Brain microvascular endothelial cell (primary cell): Measurements from ENCODE around the gene CCDC15.

Source experiments
- DNase-seq: peaks from one replicate; pipeline ENCODE4 v3.0.0-alpha.2; 2020
- H3K27ac ChIP-seq: fragments of 250-450 bp; sonication (Bioruptor Pico); 2 replicates; pipeline ENCODE4 v1.5.1; 2020; ENCODE audit warnings: mild to moderate bottlenecking, moderate library complexity
- H3K27me3 ChIP-seq: fragments of 250-450 bp; sonication (Bioruptor Pico); replicated peaks from 2 replicates; pipeline ENCODE4 v1.5.1; 2020; ENCODE audit warnings: mild to moderate bottlenecking
- H3K36me3 ChIP-seq: fragments of 250-450 bp; sonication (Bioruptor Pico); replicated peaks from 2 replicates; pipeline ENCODE4 v1.5.1; 2020; ENCODE audit warnings: mild to moderate bottlenecking
- H3K4me3 ChIP-seq: 2 replicates; pipeline ENCODE4 v1.5.1; 2011; ENCODE audit warnings: low read depth, mild to moderate bottlenecking, control low read depth, low read length, moderate library complexity
- CTCF ChIP-seq: IDR thresholded peaks from 2 replicates; pipeline ENCODE4 v1.5.1; 2011; ENCODE audit warnings: low read depth, mild to moderate bottlenecking, moderate library complexity, low read length, control low read depth, inconsistent platforms; ENCODE audit errors: missing control alignments
- in situ Hi-C: cut with HindIII; loops from 2 replicates; pipeline ENCODE4 v1.10.0; 2017; ENCODE audit warnings: low sequenced_read_pairs, low pct_ligation_motif_present

The CCDC15 gene

DNA sequence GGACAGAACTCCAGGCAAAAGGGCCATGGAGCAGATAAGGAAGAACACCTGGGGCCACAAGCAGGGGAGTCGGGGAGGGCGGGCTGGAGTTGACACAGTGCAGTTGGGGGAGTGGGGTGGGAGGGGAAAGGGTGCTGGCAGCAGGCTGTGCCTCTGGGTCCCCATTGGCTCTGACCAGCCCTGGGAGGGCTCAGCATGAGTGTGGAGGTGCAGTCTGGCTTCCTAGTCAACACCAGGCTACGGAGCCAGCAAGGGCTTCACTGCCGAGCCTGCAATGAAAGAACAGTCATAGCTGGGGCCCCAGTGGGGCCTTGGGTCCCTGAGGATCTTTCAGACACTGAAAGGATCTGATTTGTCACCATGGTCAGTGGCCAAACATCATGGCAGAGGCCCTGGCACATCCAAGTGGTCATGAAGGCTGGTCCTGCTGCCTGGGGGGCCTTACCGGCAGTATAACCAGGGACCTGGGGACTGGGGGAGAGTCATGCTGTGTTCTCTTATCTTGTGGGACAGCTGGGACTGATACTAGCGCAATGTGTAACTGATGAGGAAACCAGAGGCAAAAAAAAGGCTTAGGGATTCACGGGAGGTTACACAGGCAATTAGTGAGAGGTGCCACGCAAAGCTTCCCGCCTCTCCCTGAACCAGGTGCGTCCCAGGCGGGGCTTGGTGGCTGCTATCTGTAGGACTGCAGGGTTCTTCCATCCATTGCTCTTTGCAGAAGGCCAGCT lies 120.7 kb downstream of the CCDC15 start:
- Histone ChIP-seq H3K36me3 (no peaks in the 10 kb centered on the region), H3K27ac (no peak overlapping the region), H3K4me3 (no peak overlapping the region), H3K27me3 (no peaks in the 10 kb centered on the region)
- no peak for TF ChIP-seq CTCF
- in situ Hi-C loops: no loop called here
- DNase-seq: no peak

- H3K27ac ChIP-seq: no peak overlapping the region
- DNase-seq: no peak
- H3K36me3 ChIP-seq: no peaks in the 10 kb centered on the region
- no peaks in the 10 kb centered on the region for H3K27me3 ChIP-seq
- no peak for TF ChIP-seq CTCF
- no peak overlapping the region for H3K4me3 ChIP-seq
- in situ Hi-C loops: no loop called here
Observed at GRCh38 chr11:125075242-125075625, 121.2 kb downstream of the CCDC15 start.

GRCh38 chr11:125075900-125076317 lies 121.9 kb downstream of the CCDC15 start:
- Histone ChIP-seq H3K27ac (no peak overlapping the region), H3K4me3 (no peak overlapping the region), H3K36me3 (no peaks in the 10 kb centered on the region), H3K27me3 (no peaks in the 10 kb centered on the region)
- in situ Hi-C loops: no loop called here
- no peak for DNase-seq
- TF ChIP-seq CTCF: peak; percentile 16

GRCh38 chr11:125076378-125076945 lies 122.5 kb downstream of the CCDC15 start:
- Histone ChIP-seq H3K27ac (no peak overlapping the region), H3K27me3 (no peaks in the 10 kb centered on the region), H3K4me3 (no peak overlapping the region), H3K36me3 (no peaks in the 10 kb centered on the region)
- no peak for DNase-seq
- TF ChIP-seq CTCF: no peak
- in situ Hi-C loops: no loop called here

GRCh38 chr11:125078016-125078415 lies 124.0 kb downstream of the CCDC15 start:
- no peaks in the 10 kb centered on the region for H3K36me3 ChIP-seq
- H3K4me3 ChIP-seq: no peak overlapping the region
- H3K27ac ChIP-seq: no peak overlapping the region
- in situ Hi-C loops: no loop called here
- DNase-seq: no peak
- TF ChIP-seq CTCF: no peak
- H3K27me3 ChIP-seq: no peaks in the 10 kb centered on the region

GRCh38 chr11:125078516-125079140 lies 124.6 kb downstream of the CCDC15 start:
- H3K27me3 ChIP-seq: no peaks in the 10 kb centered on the region
- no peak for DNase-seq
- no peaks in the 10 kb centered on the region for H3K36me3 ChIP-seq
- no peak overlapping the region for H3K27ac ChIP-seq
- in situ Hi-C loops: no loop called here
- TF ChIP-seq CTCF: no peak
- no peak overlapping the region for H3K4me3 ChIP-seq
